ENCODE data around the gene CEL.
"Not testable (repeated sequence)": the region's sequence is repeated elsewhere in the genome, so short reads cannot be mapped to it uniquely, and the experiment has no call there.

CEL gene

GRCh38 chr9:133048595-133048994 lies 13.2 kb upstream of the CEL start:
- DNase-seq: peak in 1 of 5 experiments; percentile 72

GRCh38 chr9:133049043-133049442 lies 12.7 kb upstream of the CEL start:
- DNase-seq: no peak

DNA sequence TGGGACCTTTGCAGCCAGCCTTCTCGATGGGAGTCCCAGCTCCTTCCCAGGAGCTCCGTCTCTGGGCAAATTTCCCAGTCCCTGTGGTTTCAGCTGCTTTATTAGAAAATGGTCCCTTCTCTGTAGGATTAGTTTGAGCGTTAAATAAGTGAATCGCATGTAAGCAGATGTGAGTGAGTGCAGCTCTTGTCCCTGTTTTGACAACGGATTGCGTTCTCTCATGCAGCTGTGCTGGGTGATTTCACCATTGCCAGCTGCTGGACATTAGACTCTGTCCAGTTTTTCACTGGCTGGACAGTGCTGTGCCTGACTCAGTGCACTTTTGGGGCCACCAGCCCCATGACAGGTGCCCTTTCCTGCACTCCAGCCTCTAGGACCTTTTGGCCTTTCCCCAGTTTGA lies 11.6 kb upstream of the CEL start:
- no peak for DNase-seq

- no peak for DNase-seq
These were observed 11.0 kb upstream of the CEL start for GRCh38 chr9:133050781-133051180.

- no peak for DNase-seq
These were observed 10.4 kb upstream of the CEL start for GRCh38 chr9:133051281-133051900.

GRCh38 chr9:133051966-133052539 lies 9.7 kb upstream of the CEL start:
- no peak for DNase-seq

DNA sequence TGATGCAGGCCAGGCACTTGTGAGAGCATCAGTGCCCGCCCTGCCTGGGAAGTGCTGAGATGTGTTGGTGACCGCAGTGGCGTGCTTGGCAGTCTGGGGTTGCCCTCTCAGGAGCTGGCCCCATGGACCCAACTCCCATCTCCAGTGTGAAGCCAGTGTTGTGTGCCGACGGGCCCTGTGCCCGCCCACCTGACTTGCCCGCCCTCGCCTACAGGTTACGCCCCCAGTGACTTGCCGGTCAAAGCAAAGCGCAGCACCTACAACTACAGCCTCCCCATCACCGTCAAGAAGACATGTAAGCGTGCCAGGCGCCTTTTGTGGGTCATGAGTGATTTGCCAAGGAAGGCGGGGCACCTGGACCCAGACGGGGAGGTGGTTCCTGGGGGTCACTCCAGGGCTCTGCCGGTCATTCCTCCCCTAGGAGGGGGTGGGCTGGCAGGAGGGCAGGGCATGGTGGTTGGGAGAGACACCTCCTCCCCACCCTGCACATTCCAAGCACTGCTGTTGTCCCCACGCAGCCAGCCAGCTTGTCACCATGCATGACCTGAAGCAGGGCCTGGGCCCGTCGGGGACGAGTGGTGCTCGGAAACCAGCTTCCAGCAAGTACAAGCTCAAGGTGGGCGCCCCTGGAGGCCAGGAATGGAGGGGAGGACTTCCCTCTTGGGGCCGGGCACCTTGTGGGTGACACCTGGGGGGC lies 7.4 kb upstream of the CEL start:
- DNase-seq: no peak

- no peak for DNase-seq
These were observed 6.8 kb upstream of the CEL start for GRCh38 chr9:133054966-133055365.

DNA sequence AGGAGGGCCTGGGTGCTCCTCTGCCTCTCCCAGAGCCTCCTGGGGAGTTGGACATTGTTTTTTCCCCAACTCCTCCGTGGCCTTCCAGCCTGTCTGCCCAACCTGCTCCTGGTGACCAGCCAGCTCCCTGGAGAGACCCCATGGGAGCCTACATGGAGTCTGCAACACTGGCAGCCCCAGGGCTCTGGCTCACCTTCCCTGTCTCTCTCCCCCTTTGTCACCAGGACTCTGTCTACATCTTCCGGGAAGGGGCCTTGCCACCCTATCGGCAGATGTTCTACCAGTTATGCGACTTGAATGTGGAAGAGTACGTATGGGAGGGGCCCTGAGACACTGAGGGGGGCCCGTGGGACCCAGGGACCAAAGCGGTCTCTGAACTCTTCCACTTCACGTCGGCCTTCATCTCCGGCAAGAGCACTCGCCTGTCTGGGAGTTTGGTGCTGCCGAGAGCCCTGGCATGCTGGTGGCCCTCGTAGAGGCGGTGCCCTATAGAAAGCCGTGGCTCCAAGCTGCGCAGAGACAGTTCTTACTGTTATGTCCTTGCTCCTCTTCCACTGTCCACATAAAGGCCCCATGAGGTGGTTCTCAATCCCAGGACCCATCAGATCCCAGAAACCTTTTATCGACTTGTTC lies 5.9 kb upstream of the CEL start:
- no peak for DNase-seq

DNA sequence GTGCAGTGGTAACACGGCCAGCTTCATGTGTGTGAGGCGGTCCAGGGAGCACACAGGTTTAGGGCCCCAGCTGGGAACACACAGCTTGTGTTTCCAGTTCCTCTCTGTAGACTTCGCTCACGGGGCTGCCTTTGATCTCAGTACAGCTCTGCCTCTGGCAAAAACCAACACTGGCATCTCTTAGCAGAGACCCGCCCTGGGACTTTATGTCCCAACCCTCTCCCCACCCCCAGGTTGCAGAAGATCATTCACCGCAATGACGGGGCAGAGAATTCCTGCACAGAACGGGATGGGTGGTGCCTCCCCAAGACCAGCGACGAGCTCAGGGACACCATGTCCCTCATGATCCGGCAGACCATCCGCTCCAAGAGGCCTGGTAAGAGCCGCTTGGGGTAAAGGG lies 5.2 kb upstream of the CEL start:
- no peak for DNase-seq

DNA sequence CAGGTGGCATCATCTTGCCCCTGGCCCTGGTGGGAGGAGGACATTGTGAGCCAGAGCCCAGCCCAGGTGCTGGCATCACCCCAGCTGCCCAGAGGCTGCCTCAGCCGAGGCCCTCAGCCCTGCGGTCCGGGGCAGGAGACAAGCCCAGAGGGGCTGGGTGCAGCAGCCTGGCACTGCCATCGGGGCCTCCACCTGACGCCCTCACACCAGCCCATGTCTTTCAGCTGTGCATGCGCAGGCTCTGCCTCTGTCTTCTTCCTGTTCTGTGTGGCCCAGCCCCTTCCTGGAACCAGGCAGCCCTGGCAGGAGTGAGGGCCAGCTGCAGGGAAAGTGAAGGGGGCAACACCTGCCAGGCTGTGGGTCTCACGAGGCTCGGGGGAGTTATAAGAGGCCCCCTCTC lies 4.8 kb upstream of the CEL start:
- DNase-seq: peak in 1 of 5 experiments; percentile 54

GRCh38 chr9:133057553-133057952 lies 4.2 kb upstream of the CEL start:
- no peak for DNase-seq

GRCh38 chr9:133058071-133058470 lies 3.7 kb upstream of the CEL start:
- DNase-seq: no peak

- peak in 1 of 5 experiments; percentile 68 for DNase-seq
These were observed 3.0 kb upstream of the CEL start for GRCh38 chr9:133058550-133059320.

DNA sequence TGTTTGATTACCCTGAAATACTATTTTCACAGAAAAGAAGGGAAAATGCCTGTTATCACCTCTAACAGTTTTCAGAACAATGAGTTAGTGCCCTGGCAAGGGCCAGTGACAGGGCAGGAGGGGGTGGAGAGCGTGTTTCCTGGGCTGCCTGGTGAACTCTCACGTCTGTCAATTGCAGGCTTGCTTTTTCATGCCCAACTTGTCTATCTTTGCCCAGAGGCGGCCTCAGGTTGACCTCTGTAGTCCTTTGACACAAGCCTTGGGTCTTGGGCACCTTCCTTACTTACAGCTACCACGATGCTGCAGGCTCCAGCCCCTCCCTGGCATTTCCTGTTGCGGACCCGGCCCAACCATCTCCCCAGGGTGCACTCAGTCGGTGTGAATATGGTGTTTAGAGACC lies 2.2 kb upstream of the CEL start:
- peak in 1 of 5 experiments; percentile 31 for DNase-seq

DNA sequence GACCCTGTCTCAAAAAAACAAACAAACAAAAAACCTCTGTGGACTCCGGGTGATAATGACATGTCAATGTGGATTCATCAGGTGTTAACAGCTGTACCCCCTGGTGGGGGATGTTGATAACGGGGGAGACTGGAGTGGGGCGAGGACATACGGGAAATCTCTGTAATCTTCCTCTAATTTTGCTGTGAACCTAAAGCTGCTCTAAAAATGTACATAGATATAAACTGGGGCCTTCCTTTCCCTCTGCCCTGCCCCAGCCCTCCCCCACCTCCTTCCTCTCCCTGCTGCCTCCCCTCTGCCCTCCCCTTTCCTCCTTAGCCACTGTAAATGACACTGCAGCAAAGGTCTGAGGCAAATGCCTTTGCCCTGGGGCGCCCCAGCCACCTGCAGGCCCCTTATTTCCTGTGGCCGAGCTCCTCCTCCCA lies 1.4 kb upstream of the CEL start:
- peak in 1 of 5 experiments; percentile 40 for DNase-seq

GRCh38 chr9:133061019-133061763 lies 590 bp upstream of the CEL start:
- not testable (repeated sequence) for DNase-seq

GRCh38 chr9:133062569-133062968 lies 788 bp downstream of the CEL start:
- not testable (repeated sequence) for DNase-seq

- no peak for DNase-seq
These were observed 1.3 kb downstream of the CEL start for GRCh38 chr9:133063159-133063499.

- DNase-seq: no peak
These were observed 1.9 kb downstream of the CEL start for GRCh38 chr9:133063500-133064231.

GRCh38 chr9:133064241-133065069 lies 2.7 kb downstream of the CEL start:
- DNase-seq: no peak

All from T-helper 2 cell (primary cell).